GM18868 (cell line): ENCODE results near the gene UBE2I.

Experiments used
- ATAC-seq: cut with Tn5 transposase; IDR thresholded peaks from one replicate; pipeline ENCODE4 v1.9.1; 2021; ENCODE audit warnings: mild to moderate bottlenecking, moderate library complexity; ENCODE audit not compliant: unreplicated experiment

Gene UBE2I

DNA sequence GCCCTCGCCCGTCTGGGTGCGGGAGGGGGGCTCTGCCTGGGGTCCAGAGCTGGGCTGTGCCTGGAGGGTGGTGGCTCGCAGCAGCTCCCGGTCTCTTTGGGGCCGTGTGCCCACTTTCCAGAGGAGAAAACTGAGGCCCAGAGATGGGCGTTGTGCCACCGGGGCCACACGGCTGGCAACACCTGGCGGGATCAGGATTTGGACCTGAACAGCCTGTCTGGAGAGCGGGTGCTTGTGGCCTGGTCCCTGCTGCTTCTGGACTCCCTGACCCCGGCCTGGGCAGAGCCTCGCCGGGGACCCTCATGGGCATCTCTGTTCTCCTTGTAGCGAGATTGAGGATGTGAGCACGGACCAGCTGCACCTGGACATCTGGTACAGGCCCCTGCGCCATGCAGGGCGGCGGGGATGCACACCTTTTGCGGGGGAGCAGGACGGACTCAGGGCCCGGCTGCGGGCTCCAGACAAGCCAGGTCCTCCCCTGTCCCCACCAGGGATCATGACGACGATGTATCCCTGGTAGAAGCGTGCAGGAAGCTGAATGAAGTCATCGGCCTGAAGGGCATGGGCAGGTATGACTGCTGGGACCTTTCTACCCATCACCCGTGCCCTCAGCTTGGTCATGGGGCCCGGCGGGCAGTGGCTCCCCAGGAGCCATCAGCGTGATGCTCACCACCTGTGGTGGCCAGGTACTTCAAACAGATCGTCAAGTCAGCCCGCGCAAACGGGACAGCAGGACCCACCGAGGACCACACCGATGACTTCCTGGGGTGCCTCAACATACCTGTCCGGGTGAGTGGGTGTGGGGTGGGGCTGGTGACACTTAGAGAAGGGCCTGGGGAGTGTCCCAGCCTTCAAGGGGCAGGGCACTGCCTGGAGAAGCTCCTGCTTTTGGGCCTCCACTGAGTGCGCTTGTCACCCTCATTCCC lies 32.3 kb downstream of the UBE2I start:
- ATAC-seq = no peak

DNA sequence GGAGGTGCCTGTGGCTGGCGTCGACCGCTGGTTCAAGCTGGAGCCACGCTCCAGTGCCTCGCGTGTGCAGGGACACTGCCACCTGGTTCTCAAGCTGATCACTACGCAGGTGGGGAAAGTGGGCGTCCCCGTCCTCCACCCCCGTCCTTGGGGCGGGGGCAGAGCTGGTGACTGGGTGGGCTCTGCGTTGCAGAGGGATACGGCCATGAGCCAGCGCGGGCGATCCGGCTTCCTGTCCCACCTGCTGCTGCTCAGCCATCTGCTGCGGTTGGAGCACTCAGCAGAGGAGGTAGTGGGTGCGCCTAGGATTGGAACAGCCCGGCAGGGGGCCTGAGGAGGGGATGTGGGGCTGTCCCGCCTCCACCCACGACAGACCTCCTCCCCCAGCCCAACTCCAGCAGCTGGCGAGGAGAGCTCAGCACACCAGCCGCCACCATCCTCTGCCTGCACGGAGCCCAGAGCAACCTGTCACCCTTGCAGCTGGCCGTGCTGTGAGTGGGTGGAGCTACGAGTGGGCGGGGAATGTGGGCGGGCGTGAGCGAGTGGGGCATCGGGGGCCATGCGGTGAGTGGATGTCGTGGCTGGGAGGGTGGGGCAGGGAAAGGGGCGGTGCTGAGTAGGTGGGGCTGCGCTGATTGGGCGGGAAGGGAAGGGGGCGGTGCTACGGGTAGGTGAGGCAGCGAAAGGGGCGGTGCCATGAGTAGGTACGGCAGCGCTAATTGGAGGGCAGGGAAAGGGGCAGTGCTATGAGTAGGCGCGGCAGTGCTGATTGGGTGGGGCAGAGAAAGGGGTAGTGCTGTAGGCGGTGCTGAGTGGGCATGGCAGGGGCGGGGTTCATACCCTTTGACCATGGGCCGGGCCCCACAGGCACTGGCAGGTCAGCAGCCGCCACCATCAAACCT lies 33.3 kb downstream of the UBE2I start:
- ATAC-seq = peak; percentile 91

DNA sequence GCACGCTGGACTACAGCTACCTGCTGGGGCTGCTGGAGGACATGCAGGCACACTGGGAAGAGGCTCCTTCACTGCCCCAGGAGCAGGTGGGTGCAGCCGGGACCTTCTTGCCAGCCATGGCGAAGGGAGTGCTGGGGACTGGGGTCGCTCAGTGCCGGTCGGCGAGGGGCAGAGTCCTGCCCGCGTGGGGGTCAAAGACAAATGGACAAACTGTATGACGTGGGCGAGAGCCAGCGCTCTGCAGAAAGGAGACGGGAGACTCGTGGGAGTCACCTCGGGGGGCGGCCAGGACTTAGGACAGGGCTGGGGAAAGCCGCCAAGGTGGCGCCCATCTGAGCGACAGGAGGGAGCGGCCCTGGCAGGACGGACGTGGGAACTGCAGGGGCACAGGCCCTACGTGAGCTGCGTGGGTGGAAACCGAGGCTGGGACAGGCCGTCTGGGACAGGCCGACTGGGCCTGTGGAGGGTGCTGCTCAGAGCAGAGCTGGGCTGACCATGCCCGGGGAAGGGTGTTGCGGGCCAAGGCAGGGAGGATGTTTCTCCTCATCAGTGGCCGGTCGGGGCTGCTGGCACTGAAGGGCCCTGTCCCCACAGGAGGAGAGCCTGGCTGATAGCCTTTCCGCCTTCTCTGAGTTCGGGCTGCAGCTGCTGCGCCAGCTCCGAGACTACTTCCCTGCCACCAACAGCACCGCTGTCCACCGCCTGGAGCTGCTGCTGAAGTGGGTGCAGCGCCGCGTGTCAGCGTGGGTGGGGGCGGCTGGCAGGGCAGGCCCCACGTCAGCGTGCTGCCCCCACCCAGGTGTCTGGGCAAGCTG lies 34.2 kb downstream of the UBE2I start:
- no peak for ATAC-seq

DNA sequence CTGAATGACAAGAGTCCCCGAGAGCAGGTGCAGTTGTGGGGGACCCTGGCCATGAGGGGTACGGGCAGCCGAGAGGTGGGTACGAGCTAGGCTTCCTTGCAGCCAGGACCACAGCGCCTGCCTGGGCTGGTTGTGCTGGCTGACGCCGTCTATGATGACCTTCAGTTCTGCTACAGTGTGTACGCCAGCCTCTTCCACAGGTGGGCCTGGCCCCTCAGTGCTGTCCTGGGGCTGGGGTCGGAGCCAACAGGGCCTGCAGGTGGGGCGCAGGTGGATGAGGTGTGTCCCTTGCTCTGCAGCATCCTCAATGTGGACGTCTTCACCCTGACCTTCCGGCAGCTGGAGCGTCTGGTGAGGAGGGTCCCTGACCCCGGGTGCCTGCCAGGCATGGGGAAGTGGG lies 35.1 kb downstream of the UBE2I start:
- ATAC-seq = no peak

DNA sequence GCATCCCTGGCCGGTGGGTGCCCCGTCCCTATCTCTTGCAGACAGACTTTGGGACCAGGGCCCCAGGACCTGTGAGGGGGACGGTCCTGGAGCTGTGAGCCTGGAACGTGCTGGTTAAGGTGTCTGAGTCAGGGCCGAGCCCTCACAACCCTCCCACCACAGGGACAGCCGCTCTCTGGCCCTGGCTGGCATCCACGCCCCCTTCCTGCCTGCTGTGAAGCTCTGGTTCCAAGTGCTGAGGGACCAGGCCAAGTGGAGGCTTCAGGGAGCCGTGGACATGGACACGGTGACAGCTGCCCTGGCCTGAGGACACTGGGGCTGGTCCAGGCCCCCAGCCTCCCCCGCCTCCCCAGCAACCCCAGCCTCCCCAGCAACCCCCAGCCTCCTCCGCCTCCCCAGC lies 35.7 kb downstream of the UBE2I start:
- ATAC-seq = no peak

DNA sequence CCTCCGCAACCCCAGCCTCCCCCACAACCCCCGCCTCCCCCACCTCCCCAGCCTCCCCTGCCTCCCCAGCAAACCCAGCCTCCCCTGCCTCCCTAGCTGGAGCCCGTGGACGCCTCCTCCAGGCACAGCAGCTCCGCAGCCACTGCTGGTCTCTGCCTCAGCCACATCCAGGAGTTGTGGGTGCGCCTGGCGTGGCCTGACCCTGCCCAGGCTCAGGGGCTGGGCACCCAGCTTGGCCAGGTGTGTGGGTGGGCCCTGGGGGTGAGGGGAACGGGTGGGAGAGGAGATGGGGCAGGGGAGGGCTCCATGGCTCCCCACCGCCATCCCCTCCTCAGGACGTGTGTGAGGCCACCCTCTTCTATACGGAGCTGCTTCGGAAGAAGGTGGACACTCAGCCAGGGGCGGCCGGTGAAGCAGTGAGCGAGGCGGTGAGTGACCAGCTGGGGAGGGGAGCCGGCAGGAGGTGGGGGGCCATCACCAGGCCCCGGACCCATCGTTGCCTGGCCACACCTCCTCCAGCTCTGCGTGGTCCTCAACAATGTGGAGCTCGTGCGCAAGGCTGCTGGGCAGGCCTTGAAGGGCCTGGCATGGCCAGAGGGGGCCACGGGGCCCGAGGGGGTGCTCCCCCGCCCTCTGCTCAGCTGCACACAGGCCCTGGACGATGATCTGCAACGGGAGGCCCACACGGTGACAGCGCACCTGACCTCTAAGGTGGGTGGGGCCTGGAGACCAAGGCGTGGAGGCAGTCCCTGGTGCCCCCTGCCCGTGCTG lies 36.4 kb downstream of the UBE2I start:
- ATAC-seq = no peak

DNA sequence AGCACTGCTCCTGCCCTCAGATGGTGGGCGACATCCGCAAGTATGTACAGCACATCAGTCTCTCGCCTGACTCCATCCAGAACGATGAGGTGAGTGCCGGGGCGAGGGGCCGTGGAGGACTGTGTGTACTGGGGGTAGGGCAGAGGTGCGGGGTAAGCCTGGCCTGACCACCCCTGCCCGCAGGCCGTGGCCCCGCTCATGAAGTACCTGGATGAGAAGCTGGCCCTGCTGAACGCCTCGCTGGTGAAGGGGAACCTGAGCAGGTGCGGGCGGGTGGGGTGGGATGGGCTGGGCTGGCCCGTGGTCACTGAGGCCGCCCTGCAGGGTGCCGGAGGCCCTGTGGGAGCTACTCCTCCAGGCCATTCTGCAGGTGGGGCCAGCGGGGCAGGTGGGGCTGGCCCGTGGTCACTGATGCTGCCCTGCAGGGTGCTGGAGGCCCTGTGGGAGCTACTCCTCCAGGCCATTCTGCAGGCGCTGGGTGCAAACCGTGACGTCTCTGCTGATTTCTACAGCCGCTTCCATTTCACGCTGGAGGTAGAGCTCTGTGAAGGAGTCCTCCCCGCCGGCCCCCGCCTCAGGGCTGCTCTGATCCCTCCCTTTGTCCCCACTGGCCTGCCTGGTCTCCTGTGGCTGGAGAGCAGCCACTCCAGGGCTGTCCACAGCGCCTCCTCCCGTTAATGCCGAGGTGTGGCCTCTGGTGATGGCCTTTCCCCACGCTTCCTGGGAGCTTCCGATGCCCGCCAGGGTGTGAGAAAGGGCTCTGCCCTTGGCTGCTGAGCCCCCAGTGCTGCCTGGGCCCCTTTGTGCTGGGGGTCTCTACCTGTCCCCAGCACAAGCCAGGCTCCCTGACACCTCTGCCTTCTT lies 37.2 kb downstream of the UBE2I start:
- ATAC-seq = no peak

DNA sequence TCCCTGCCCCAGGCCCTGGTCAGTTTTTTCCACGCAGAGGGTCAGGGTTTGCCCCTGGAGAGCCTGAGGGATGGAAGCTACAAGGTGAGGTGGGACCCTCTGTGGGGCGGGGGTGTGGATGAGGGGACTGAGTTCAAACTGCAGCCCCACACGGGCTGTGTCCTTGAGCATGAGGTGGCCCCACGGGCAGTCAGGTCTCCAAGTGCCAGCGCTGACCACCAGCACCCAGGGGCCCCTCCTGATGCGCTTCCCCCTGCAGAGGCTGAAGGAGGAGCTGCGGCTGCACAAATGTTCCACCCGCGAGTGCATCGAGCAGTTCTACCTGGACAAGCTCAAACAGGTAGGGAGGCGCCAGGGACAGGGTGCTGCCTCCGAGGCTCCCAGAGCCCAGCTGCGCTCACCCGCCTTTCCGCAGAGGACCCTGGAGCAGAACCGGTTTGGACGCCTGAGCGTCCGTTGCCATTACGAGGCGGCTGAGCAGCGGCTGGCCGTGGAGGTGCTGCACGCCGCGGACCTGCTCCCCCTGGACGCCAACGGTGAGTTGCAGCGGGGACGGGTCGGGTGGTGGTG lies 37.9 kb downstream of the UBE2I start:
- ATAC-seq = no peak

DNA sequence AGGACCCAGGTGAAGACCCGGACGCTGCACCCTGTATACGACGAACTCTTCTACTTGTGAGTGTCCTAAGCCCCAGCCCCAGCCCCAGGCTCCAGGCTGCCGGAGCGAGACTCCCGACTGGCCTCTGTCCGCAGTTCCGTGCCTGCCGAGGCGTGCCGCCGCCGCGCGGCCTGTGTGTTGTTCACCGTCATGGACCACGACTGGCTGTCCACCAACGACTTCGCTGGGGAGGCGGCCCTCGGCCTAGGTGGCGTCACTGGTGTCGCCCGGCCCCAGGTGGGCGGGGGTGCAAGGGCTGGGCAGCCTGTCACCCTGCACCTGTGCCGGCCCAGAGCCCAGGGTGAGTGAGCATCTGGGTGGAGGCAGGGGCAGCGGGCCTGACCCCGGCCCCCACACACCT lies 38.5 kb downstream of the UBE2I start:
- no peak for ATAC-seq

DNA sequence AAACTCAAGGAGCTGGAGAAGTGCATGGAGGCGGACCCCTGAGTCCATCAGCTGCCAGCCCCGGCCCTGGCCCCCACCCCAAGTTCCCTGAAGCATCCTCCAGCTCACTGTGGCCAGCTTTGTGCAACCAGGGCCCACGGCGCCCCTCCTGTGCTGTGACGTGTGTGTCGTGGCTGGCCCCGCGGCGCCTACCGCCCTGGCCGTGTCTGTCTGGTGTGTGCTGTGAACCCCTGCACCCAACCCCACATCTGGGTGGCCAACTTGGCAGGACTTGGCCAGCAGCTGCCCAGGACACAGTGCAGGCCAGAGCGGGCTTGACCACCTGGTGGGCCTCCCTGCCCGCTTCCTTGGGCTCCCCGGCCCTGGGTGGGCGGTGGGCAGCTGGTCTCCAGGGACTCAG lies 39.0 kb downstream of the UBE2I start:
- no peak for ATAC-seq

DNA sequence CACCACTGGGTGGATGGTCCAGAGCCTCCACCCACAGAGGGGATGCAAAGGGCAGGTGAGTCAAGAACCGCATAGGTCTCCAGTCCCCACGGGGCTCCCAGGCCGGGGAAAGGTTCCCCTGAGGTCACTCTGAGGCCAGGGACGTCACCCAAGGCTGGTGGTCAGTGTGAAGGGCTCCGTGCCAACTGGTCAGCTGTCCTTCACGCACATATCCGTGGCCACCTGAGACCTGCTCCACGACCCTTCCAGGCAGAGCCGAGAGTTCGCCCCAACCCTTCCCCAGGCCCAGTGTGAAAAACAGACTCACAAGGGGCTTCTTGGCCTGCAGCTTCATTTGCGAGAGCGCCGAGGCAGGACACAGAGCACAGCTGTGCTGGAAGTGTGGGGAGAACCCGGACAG lies 39.5 kb downstream of the UBE2I start:
- ATAC-seq = no peak

DNA sequence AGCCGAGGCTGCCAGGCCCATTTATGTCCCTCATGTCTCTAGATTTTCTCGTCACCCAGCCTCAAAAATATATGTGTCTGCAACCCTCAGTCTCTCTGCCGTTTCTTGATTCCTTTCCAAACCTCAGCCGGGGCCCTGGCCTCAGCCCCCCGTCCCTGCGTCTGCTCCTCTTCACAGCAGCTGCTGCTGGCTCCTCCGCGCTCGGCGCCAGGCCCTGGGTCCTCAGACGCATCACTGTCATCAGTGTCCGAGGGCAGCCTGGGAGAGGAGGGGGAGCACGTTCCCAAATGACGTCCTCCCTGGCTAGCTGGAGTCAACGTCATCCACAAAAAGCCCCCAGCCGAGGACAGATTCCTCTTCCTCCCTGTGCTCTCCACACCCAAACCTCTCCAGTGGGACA lies 39.9 kb downstream of the UBE2I start:
- no peak for ATAC-seq

DNA sequence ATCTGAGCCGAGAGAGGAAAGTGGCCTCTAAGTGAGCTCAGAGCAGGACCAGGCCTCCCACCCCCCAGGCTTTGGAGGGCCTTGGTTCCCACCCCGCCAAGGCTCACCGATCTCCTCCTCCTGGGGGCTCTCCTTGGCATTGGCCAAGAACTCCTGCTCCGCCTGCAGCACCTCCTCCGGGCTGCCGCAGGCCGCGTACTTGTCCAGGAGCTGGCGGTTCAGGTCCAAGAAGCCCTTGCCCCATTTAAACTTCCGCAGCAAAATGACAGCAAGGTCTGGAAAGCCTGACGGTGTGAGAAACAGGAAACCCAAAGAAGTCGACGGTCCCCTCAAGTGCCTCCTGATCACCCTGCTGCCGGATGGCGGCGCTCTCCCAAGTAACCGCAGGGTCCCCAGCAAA lies 40.5 kb downstream of the UBE2I start:
- ATAC-seq = no peak

DNA sequence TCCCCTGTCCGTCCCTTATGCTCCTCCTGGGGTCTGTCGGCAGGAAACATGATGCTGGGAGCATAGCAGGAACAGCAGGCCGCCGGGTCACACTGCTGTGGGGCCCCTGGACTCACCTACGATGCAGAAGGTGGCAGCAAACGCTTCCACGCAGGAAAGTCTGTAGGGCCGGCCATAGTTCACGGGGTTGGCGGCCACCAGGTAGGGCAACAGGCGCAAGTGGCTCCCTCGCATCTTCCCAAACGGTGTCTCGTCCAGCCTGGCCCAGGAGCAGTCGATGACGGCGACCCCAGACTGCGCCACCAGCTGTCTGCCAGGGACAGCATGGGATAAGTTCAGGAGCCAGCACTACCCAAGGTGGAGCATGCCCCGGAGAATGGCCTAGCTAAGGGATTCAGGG lies 41.3 kb downstream of the UBE2I start:
- no peak for ATAC-seq

DNA sequence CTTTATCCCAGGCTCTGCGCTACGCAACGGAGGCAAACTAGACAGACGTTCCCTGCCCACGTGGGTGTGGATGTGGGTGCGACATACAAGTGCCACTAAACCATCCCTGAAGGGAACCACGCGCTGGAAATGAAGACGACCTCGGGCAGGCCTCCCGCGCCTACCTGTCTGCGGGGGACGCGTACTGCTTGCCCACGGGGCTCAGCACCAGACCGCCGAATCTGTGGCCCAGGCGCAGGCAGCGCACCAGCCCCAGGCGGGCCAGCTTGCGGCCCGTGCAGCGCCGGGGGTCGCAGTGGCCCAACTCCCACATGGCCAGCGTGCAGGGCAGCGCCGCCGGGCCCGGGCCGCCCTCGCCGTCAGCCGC lies 41.8 kb downstream of the UBE2I start:
- no peak for ATAC-seq

DNA sequence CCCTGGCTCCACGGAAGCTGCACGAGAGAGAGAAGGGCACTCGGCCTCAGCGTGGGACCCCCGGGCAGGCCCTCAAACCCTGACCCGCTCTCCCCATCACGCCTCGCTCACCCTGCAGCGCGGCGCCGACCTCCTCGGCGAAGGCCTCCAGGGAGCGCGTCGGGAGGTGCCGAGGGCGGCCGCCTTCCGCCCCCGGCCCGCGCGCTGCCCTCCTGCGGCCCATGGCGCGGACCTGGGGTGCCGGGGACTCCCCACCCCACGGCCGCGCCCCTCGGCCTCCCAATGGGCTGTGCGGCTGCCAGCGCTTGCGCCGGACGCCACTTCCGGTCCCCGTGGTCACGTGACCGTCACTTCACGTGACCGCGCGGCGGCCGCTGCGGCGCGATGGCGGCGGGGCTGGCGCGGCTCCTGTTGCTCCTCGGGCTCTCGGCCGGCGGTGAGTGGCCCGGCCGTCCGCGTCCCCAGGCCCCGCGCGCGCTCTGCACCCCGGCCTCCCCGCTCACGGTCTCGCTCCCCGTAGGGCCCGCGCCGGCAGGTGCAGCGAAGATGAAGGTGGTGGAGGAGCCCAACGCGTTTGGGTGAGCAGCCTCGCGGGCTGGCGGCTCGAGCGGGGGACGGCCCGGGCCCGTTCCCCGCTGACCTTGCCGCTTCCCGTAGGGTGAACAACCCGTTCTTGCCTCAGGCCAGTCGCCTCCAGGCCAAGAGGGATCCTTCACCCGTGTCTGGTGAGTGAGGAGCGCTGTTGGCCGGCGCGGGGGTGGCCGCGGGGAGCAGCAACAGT lies 42.3 kb downstream of the UBE2I start, which contains the start of the genes GNPTG and TSR3:
Gene GNPTG (plus strand): TSS at position 350 of the 781 bp plus-strand sequence. CDS start 35 bp downstream, at position 385.
Gene TSR3 (minus strand): TSS at position 297 of the 781 bp plus-strand sequence. CDS start 74 bp downstream, at position 223.
- peak; percentile 76 for ATAC-seq

DNA sequence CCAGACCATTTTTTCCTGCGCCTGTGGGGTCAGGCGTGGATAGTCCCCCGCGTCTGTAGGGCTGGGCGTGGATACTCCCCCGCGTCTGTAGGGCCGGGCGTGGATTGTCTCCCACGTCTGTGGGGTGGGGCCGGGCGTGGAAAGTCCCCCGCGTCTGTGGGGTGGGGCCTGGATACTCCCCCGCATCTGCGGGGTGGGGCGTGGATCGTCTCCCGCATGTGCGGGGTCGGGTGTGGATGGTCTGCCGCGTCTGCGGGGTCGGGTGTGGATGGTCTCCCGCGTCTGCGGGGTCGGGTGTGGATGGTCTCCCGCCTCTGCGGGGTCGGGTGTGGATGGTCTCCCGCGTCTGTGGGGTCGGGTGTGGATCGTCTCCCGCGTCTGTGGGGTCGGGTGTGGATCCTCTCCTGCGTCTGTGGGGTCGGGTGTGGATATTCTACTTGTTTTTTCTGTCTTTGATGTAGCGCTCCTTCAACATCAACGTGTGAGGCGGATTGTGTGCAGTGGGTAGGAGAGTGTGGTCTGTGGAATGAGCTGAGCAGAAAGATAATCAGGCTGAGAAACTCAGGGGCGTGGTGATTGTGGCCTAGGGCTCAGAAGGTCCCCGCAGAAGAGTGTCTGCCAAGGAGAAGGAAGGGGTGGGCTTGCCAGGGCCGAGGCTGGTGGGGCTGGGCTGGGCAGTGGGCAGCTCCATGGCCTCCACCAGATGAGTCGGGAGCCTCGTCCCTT lies 45.5 kb downstream of the UBE2I start:
- no peak for ATAC-seq
